Measurements from ENCODE around the gene C1orf210.

- TF ChIP-seq POLR2A (IDR thresholded peaks at IDR 0.05) (no peak), CTCF (IDR thresholded peaks at IDR 0.05) (no peak), POLR2AphosphoS5 (IDR thresholded peaks at IDR 0.05) (no peak)
These were observed 20.1 kb upstream of the C1orf210 start for GRCh38 chr1:43305461-43305860.
